ENCODE data around the gene TACR1. TPM values are rescaled to one million over a fixed set of nuclear protein-coding genes. Genes with fewer than 3 reads are reported as not detected.
A peak's percentile ranks its signal among the peaks of the same experiment; 100 is the strongest.

TACR1 gene
- total and polyA plus RNA-seq, 2 experiments from 2014 or later = 0.13 to 0.19 TPM

DNA sequence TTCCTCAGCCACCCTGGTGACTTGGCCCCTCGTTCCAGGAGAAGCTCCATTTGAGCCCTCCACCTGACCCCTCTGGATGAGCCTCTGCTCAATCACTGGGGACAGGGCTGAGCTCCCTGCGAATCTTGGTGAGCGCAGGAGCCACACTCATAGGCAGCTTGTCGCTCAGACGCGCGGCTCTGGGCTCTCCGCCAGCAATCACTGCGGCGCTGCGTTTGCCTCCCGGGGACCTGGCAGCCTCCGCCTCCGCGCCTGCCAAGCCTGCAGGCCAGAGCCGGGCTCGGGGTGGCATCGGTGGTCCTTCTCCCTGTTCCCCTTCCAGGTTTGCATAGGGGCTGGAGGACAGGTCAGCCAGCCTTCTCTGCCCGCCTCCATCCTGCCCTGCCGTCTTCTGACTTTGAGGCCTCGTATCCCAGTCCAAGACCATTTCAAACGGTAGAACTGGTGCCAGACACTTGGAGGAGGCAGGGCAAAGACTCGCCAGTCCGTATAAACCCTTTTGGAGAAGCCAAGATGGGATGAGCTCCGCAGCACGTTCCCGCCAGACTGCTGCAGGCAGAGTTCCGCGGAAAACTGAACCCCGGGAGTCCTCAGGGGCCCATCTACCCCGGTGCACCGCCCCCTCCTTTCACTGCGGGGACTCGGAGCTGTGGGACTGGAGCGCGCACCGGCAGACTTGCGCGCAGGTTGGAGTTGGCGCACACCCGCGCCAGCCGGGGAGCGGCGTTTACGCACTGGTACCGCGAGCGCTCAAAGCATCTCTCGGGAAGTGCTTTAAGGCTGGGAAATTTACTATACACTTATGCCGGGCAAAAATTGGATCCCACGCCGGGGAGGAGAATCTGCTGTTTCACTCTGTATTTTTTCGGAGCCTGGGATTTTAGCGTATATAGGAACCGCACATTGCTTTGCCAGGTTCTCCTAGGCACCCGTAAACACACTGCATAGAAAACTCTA, 1.1 kb upstream of the TACR1 start:
- H3K9me2 ChIP-seq (replicated peaks; ENCODE audit: insufficient read depth) = no peaks in the 10 kb centered on the region
- H4K20me1 ChIP-seq (ENCODE audit: insufficient read depth, poor library complexity, severe bottlenecking) = no peaks in the 10 kb centered on the region
- peaks cover 71% of the 10 kb centered on the region for H3K27me3 ChIP-seq
- H3K79me2 ChIP-seq = no peaks in the 10 kb centered on the region
- no peaks in the 10 kb centered on the region for H3K9me3 ChIP-seq (ENCODE audit: low read depth)
- DNase-seq (ENCODE audit: low spot score) = peak; percentile 35
- no peaks in the 10 kb centered on the region for H3K36me3 ChIP-seq (replicated peaks; ENCODE audit: insufficient read depth, low read depth)
- peak overlapping the region; percentile 85 for H3K4me2 ChIP-seq
- peak overlapping the region; percentile 41 for H3K4me3 ChIP-seq
- TF ChIP-seq CTCF (IDR thresholded peaks at IDR 0.05; ENCODE audit: poor library complexity) (no peak), EZH2 (IDR thresholded peaks at IDR 0.05; ENCODE audit: borderline replicate concordance) (peak; percentile 55)
- peak overlapping the region; percentile 23 for H2AFZ ChIP-seq
- H3K4me1 ChIP-seq (ENCODE audit: insufficient read depth) = peaks cover 13% of the 10 kb centered on the region
- WGBS (ENCODE audit: low lambda C conversion rate, missing lambda C conversion rate) = 2% methylated on average over 57 of the region's 57 CpGs
- H3K27ac ChIP-seq = no peak overlapping the region

- Histone ChIP-seq H3K9me2 (replicated peaks; ENCODE audit: insufficient read depth) (no peaks in the 10 kb centered on the region), H4K20me1 (ENCODE audit: insufficient read depth, poor library complexity, severe bottlenecking) (no peaks in the 10 kb centered on the region), H3K9me3 (ENCODE audit: low read depth) (no peaks in the 10 kb centered on the region), H3K27me3 (peaks cover 57% of the 10 kb centered on the region), H3K36me3 (replicated peaks; ENCODE audit: insufficient read depth, low read depth) (no peaks in the 10 kb centered on the region), H3K4me1 (ENCODE audit: insufficient read depth) (peaks cover 11% of the 10 kb centered on the region), H3K27ac (no peak overlapping the region), H3K79me2 (no peaks in the 10 kb centered on the region), H3K4me3 (no peak overlapping the region), H2AFZ (no peak overlapping the region), H3K4me2 (no peak overlapping the region)
- no peak for DNase-seq (ENCODE audit: low spot score)
- WGBS (ENCODE audit: low lambda C conversion rate, missing lambda C conversion rate) = 90% methylated on average over 1 of the region's 1 CpG
- TF ChIP-seq EZH2phosphoT487 (IDR thresholded peaks at IDR 0.05; ENCODE audit: low read depth, severe bottlenecking, unreplicated experiment) (no peak), EZH2 (IDR thresholded peaks at IDR 0.05; ENCODE audit: borderline replicate concordance) (no peak), CTCF (IDR thresholded peaks at IDR 0.05; ENCODE audit: poor library complexity) (no peak)
Observed at GRCh38 chr2:75195076-75195691, 4.1 kb downstream of the TACR1 start.

GRCh38 chr2:75194184-75194868, 5.0 kb downstream of the TACR1 start:
- Histone ChIP-seq H3K27me3 (peaks cover 49% of the 10 kb centered on the region), H3K9me3 (ENCODE audit: low read depth) (no peaks in the 10 kb centered on the region), H3K79me2 (no peaks in the 10 kb centered on the region), H3K36me3 (replicated peaks; ENCODE audit: insufficient read depth, low read depth) (no peaks in the 10 kb centered on the region), H3K27ac (no peak overlapping the region), H3K4me3 (no peak overlapping the region), H3K4me1 (ENCODE audit: insufficient read depth) (peaks cover 5% of the 10 kb centered on the region), H4K20me1 (ENCODE audit: insufficient read depth, poor library complexity, severe bottlenecking) (no peaks in the 10 kb centered on the region), H3K9me2 (replicated peaks; ENCODE audit: insufficient read depth) (no peaks in the 10 kb centered on the region), H3K4me2 (no peak overlapping the region), H2AFZ (no peak overlapping the region)
- WGBS (ENCODE audit: low lambda C conversion rate, missing lambda C conversion rate) = 77% methylated on average over 4 of the region's 4 CpGs
- no peak for DNase-seq (ENCODE audit: low spot score)
- TF ChIP-seq EZH2 (IDR thresholded peaks at IDR 0.05; ENCODE audit: borderline replicate concordance) (no peak), CTCF (IDR thresholded peaks at IDR 0.05; ENCODE audit: poor library complexity) (no peak), EZH2phosphoT487 (IDR thresholded peaks at IDR 0.05; ENCODE audit: low read depth, severe bottlenecking, unreplicated experiment) (no peak)
